Uterus (tissue), 2 donors: ENCODE measurements around the gene NKAIN2.

ENCODE experiments used
- CTCF ChIP-seq, 4 experiments: fragments of 200-600 bp in 2 of 4; fragments of 450-650 bp in 2 of 4; sonication (generic) in 2 of 4; IDR thresholded peaks; one replicate each; pipeline ENCODE4 v1.5.1; 2016 to 2019; ENCODE audit warnings: antibody characterized with exemption in 4 of 4, mild to moderate bottlenecking in 2 of 4, moderate library complexity in 1 of 4
- POLR2A ChIP-seq, 2 donors: fragments of 450-650 bp; IDR thresholded peaks; one replicate each; pipeline ENCODE4 v1.6.1; 2016; ENCODE audit warnings: antibody characterized with exemption in 2 of 2, mild to moderate bottlenecking in 1 of 2, moderate library complexity in 1 of 2

- no peak for TF ChIP-seq CTCF (IDR thresholded peaks at IDR 0.05)
- TF ChIP-seq POLR2A (IDR thresholded peaks at IDR 0.05) = no peak
Measured at GRCh38 chr6:124694139-124694705, 890.6 kb downstream of the NKAIN2 start.
